ENCODE results near the gene CNTRL. TPM values are rescaled to one million over a fixed set of nuclear protein-coding genes. Genes with fewer than 3 reads are reported as not detected.

CNTRL gene, protein sequence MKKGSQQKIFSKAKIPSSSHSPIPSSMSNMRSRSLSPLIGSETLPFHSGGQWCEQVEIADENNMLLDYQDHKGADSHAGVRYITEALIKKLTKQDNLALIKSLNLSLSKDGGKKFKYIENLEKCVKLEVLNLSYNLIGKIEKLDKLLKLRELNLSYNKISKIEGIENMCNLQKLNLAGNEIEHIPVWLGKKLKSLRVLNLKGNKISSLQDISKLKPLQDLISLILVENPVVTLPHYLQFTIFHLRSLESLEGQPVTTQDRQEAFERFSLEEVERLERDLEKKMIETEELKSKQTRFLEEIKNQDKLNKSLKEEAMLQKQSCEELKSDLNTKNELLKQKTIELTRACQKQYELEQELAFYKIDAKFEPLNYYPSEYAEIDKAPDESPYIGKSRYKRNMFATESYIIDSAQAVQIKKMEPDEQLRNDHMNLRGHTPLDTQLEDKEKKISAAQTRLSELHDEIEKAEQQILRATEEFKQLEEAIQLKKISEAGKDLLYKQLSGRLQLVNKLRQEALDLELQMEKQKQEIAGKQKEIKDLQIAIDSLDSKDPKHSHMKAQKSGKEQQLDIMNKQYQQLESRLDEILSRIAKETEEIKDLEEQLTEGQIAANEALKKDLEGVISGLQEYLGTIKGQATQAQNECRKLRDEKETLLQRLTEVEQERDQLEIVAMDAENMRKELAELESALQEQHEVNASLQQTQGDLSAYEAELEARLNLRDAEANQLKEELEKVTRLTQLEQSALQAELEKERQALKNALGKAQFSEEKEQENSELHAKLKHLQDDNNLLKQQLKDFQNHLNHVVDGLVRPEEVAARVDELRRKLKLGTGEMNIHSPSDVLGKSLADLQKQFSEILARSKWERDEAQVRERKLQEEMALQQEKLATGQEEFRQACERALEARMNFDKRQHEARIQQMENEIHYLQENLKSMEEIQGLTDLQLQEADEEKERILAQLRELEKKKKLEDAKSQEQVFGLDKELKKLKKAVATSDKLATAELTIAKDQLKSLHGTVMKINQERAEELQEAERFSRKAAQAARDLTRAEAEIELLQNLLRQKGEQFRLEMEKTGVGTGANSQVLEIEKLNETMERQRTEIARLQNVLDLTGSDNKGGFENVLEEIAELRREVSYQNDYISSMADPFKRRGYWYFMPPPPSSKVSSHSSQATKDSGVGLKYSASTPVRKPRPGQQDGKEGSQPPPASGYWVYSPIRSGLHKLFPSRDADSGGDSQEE (N-terminal part only)
- total RNA-seq, result 4.3 and 15.1 TPM in 2 replicates

DNA sequence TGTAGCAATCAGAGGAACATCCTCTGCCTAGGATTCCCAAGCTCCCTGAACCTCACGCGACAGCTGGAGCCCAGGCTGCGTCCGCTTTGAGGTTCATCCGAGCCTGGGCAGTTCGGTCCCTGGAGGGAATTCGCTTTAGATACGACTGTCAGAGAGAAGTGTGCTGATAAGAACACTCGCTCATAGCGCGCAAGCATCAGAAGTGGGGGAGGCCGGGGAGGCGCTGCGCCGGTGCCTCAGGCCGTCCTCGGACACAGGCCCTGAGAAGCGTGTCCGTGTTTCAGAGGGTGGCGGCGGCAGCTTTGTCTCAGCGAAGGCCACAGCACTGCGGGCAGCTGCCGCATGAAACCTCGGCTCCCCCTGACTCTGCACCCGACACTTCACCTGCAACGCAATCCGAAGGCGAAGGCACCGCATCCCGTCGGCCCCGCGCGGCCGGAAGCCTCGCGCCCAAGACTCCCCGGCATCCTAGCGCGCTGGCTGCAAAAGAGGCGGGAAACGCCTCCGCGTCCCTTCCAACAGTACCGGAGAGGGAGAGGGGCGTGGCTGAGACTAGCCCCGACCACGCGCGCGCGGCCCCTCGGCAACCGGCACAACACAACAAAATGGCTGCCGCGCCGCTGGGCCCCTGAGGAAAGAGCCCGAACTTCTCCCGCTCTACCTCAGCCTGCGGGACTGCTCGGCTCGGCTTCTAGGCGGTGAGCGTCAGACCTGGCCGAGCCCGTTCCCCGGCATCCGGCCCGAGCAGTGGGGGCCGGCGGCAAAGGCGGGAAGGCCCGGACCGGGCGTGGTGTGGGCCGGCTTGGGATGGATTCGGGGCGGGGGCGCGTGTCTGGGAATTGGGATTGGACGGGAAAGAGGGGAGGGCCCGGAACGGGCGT is at the start of gene CNTRL:
Gene CNTRL (plus strand): TSS at position 586 of the 881 bp plus-strand sequence. CDS start 13,372 bp downstream, outside the sequence.

GRCh38 chr9:121050128-121050988 is 24.4 kb upstream of the CNTRL start, which contains the start of gene C5:
Gene C5 (minus strand): TSS chr9:121050275. CDS start chr9:121050246, 29 bp downstream.

DNA sequence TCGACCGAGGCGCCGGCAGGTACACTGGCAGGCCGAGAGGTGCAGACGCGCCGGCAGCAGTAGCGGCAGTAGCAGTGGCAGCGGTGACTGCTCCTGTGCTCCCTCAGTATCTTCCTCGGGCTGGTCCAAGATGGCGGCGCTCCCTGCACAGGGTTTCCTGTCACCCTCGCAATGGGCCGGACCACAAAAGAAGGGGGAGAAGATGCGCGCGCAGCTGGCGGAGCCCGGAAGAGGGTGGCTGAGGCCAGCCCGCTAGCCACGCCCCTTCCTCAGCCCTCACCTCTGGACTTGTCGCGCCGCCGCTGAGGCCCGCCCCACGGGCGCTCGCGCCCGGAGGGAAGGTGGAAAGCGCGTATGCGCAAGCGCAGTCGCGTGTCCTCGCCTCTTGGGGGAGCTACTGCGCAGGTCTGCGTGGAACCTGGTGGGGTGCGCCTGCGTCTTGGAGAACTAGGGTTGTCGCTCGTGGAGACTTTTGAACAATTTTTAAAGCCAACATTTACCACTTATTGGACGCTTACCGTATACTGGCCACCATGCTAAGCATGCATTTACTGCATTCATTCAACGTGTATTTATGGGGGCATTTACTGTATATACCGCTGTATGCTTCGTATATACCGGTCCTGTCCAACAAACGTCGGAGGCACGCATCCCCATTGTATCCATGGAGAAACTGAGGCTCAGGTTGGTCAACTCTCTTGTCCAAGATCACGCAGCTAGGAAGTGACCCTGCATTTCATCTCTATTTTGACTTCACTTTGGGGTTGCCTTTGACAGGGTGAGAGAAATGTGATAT is 127.2 kb downstream of the CNTRL start, which contains the start of gene RAB14:
Gene RAB14 (minus strand): TSS at position 132 of the 796 bp plus-strand sequence. CDS start 8,457 bp downstream, outside the sequence.

Other genes with a start within 250 kb of the CNTRL start
- gene PSMD5, start 232.0 kb upstream of the CNTRL start, total RNA-seq, result 35.2 and 46.7 TPM in 2 replicates
- 23.7 and 47.4 TPM in 2 replicates for gene PHF19, start 197.8 kb upstream of the CNTRL start, total RNA-seq
- 1.3 and 3.8 TPM in 2 replicates for gene TRAF1, start 148.2 kb upstream of the CNTRL start, total RNA-seq
- gene C5, start 24.7 kb upstream of the CNTRL start, total RNA-seq, result 5.1 and 8.9 TPM in 2 replicates
- gene RAB14, start 126.9 kb downstream of the CNTRL start, total RNA-seq, result 20.7 and 39.7 TPM in 2 replicates
- 461 and 1,128 TPM in 2 replicates for gene GSN, start 193.2 kb downstream of the CNTRL start, total RNA-seq

All from smooth muscle cell of trachea (primary cell).